ENCODE results near the gene DDX43. TPM values are rescaled to one million over a fixed set of nuclear protein-coding genes. Genes with fewer than 3 reads are reported as not detected.

Gene DDX43
- total RNA-seq, 1 donor from 2014 or later: 0.30 TPM

Small RNAs within 50 kb of the gene (small RNA-seq; reads per million reads assigned to genes)
- gene RNU6-975P (ENCODE audit: low replicate concordance) (not detected), gene RPL39P3 (ENCODE audit: low replicate concordance) (not detected)

Other genes starting within 250 kb of the DDX43 start
- gene KHDC1L, start 169.3 kb upstream of the DDX43 start, total RNA-seq: 0.39 TPM
- gene KHDC1, start 131.6 kb upstream of the DDX43 start, total RNA-seq: 1.2 TPM
- gene DPPA5, start 40.6 kb upstream of the DDX43 start, total RNA-seq: not detected
- gene KHDC3L, start 32.2 kb upstream of the DDX43 start, total RNA-seq: not detected
- not detected for gene OOEP, start 24.9 kb upstream of the DDX43 start, total RNA-seq
- gene CGAS, start 57.5 kb downstream of the DDX43 start, total RNA-seq: 4.9 TPM
- gene MTO1, start 66.9 kb downstream of the DDX43 start, total RNA-seq: 22.3 TPM
- 15,649 TPM for gene EEF1A1, start 126.2 kb downstream of the DDX43 start, total RNA-seq